EL (cell line): Measurements from ENCODE around the gene ALLC.
"Not testable (repeated sequence)": the region's sequence is repeated elsewhere in the genome, so short reads cannot be mapped to it uniquely, and the experiment has no call there.

Source experiments
- DNase-seq: peaks from one replicate; pipeline ENCODE4 v3.0.0-alpha.2; 2016

The ALLC gene

GRCh38 chr2:3656762-3657721 lies 958 bp upstream of the ALLC start:
- no peak for DNase-seq

GRCh38 chr2:3659447-3660432 lies 1.7 kb downstream of the ALLC start:
- no peak for DNase-seq

GRCh38 chr2:3660640-3661039 lies 2.6 kb downstream of the ALLC start:
- not testable (repeated sequence) for DNase-seq

- DNase-seq: no peak
Measured at GRCh38 chr2:3661149-3661660, 3.2 kb downstream of the ALLC start.

GRCh38 chr2:3662239-3662638 lies 4.2 kb downstream of the ALLC start:
- peak; percentile 21 for DNase-seq

GRCh38 chr2:3664118-3664517 lies 6.1 kb downstream of the ALLC start:
- DNase-seq: no peak

GRCh38 chr2:3664925-3665324 lies 6.9 kb downstream of the ALLC start:
- no peak for DNase-seq

GRCh38 chr2:3665886-3666612 lies 8.0 kb downstream of the ALLC start:
- DNase-seq: no peak

- DNase-seq: no peak
Measured at GRCh38 chr2:3666613-3666975, 8.6 kb downstream of the ALLC start.

- no peak for DNase-seq
Measured at GRCh38 chr2:3667151-3667631, 9.2 kb downstream of the ALLC start.

- DNase-seq: no peak
Measured at GRCh38 chr2:3669656-3670055, 11.7 kb downstream of the ALLC start.

GRCh38 chr2:3670376-3670775 lies 12.4 kb downstream of the ALLC start:
- no peak for DNase-seq

GRCh38 chr2:3670941-3671340 lies 12.9 kb downstream of the ALLC start:
- no peak for DNase-seq

GRCh38 chr2:3672861-3673678 lies 15.1 kb downstream of the ALLC start:
- no peak for DNase-seq

- DNase-seq: no peak
Measured at GRCh38 chr2:3674066-3674845, 16.3 kb downstream of the ALLC start.

GRCh38 chr2:3675687-3676086 lies 17.7 kb downstream of the ALLC start:
- DNase-seq: no peak

- no peak for DNase-seq
Measured at GRCh38 chr2:3677436-3677835, 19.4 kb downstream of the ALLC start.

- no peak for DNase-seq
Measured at GRCh38 chr2:3678212-3678611, 20.2 kb downstream of the ALLC start.

GRCh38 chr2:3679180-3679579 lies 21.2 kb downstream of the ALLC start:
- no peak for DNase-seq

GRCh38 chr2:3679616-3680393 lies 21.8 kb downstream of the ALLC start:
- no peak for DNase-seq
